ENCODE results near the gene NOVA1. TPM values are rescaled to one million over a fixed set of nuclear protein-coding genes. Genes with fewer than 3 reads are reported as not detected.

NOVA1 gene
- total RNA-seq, 1 donor from 2014 or later: 0.30 TPM

DNA sequence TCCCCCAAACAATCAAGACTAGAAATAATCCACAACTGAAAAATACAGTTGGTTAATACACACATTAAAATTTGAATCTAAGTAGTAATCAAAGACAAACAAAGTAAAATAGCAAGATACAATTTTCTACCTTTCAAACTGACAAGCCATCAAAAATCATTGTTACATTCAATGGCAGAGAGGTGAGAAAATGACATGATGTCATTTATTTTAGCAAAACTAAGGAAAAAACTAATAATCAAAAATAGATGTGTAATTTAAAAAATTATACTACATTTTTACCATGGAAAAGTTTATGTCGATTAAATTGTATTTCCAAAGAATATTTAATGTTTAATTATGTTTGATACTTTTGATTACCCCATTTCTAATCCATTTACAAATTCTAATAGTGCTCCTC lies 59.7 kb downstream of the NOVA1 start:
- no peak overlapping the region for H3K27ac Mint-ChIP-seq
- H3K9me3 Mint-ChIP-seq: no peaks in the 10 kb centered on the region
- H3K4me3 Mint-ChIP-seq: no peak overlapping the region
- H3K36me3 Mint-ChIP-seq (ENCODE audit: low read depth): no peaks in the 10 kb centered on the region
- H3K4me1 Mint-ChIP-seq: no peaks in the 10 kb centered on the region
- intact Hi-C loops (cut with micrococcal nuclease): no loop called here
- no peaks in the 10 kb centered on the region for H3K27me3 Mint-ChIP-seq
- no peak for DNase-seq

DNA sequence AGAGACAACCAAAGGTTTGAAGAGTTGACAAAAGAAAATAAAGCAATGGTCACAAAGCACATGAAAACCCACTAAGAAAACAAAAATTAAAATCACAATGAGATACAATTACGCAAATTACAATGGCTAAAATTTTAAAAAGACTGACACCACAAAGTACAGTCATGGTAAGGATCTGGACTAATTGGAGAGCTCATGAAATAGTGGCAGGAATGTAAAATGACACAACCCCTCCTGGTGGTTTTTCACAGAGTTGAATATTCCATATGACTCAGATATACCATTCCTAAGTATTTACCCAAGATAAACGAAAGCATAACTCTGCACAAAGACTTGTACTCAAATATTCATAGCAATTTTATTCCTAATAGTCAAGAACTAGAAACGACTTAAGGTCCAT lies 65.9 kb downstream of the NOVA1 start:
- Mint-ChIP-seq H3K36me3 (ENCODE audit: low read depth) (no peaks in the 10 kb centered on the region), H3K4me3 (no peak overlapping the region), H3K27me3 (no peaks in the 10 kb centered on the region), H3K9me3 (peaks cover 8% of the 10 kb centered on the region), H3K27ac (no peak overlapping the region), H3K4me1 (no peaks in the 10 kb centered on the region)
- no peak for DNase-seq
- intact Hi-C loops (cut with micrococcal nuclease): no loop called here

- H3K27ac Mint-ChIP-seq: no peak overlapping the region
- no peaks in the 10 kb centered on the region for H3K36me3 Mint-ChIP-seq (ENCODE audit: low read depth)
Measured at GRCh38 chr14:26528415-26529182, 69.2 kb downstream of the NOVA1 start.

GRCh38 chr14:26527095-26527494 lies 70.7 kb downstream of the NOVA1 start:
- Mint-ChIP-seq H3K9me3 (peaks cover 4% of the 10 kb centered on the region), H3K4me3 (no peak overlapping the region)
- intact Hi-C loops (cut with micrococcal nuclease): no loop called here

More at GRCh38 chr14:26528415-26529182, 69.2 kb downstream of the NOVA1 start:
- no peak overlapping the region for H3K4me3 Mint-ChIP-seq
- peaks cover 8% of the 10 kb centered on the region for H3K9me3 Mint-ChIP-seq
- DNase-seq: no peak
- H3K4me1 Mint-ChIP-seq: no peaks in the 10 kb centered on the region
- intact Hi-C loops (cut with micrococcal nuclease): no loop called here
- no peaks in the 10 kb centered on the region for H3K27me3 Mint-ChIP-seq

GRCh38 chr14:26526137-26526536 lies 71.7 kb downstream of the NOVA1 start:
- Mint-ChIP-seq H3K27ac (no peak overlapping the region), H3K36me3 (ENCODE audit: low read depth) (no peaks in the 10 kb centered on the region), H3K4me3 (no peak overlapping the region), H3K27me3 (no peaks in the 10 kb centered on the region), H3K9me3 (peaks cover 4% of the 10 kb centered on the region), H3K4me1 (no peaks in the 10 kb centered on the region)
- DNase-seq: no peak
- intact Hi-C loops (cut with micrococcal nuclease): no loop called here

More at GRCh38 chr14:26527095-26527494, 70.7 kb downstream of the NOVA1 start:
- H3K36me3 Mint-ChIP-seq (ENCODE audit: low read depth): no peaks in the 10 kb centered on the region
- H3K27me3 Mint-ChIP-seq: no peaks in the 10 kb centered on the region
- H3K27ac Mint-ChIP-seq: no peak overlapping the region
- DNase-seq: no peak
- H3K4me1 Mint-ChIP-seq: no peaks in the 10 kb centered on the region

DNA sequence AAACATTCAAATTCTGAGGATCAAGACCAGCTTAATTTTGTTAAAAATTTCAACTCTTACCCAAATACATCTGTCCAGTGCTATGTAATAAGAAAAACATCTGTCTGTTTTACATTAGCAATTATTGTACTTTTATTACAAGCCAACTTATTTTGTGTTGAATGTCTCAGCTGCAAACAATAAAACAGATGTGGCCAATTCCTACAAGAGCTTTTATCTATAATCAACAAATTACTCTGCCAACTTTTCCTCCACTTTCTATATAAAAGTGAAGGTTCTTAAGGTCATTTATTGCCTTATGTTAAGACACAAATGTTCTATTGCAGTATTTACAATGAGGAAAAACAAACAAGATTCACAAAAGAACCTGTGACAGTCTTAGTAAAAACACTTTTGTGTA lies 72.7 kb downstream of the NOVA1 start:
- H3K27ac Mint-ChIP-seq: no peak overlapping the region
- H3K9me3 Mint-ChIP-seq: peaks cover 4% of the 10 kb centered on the region
- no peaks in the 10 kb centered on the region for H3K27me3 Mint-ChIP-seq
- no peak overlapping the region for H3K4me3 Mint-ChIP-seq
- no peaks in the 10 kb centered on the region for H3K36me3 Mint-ChIP-seq (ENCODE audit: low read depth)
- intact Hi-C loops (cut with micrococcal nuclease): no loop called here
- DNase-seq: no peak
- no peaks in the 10 kb centered on the region for H3K4me1 Mint-ChIP-seq

GRCh38 chr14:26522967-26523366 lies 74.9 kb downstream of the NOVA1 start:
- Mint-ChIP-seq H3K36me3 (ENCODE audit: low read depth) (no peaks in the 10 kb centered on the region), H3K9me3 (no peaks in the 10 kb centered on the region), H3K4me3 (no peak overlapping the region), H3K27me3 (no peaks in the 10 kb centered on the region), H3K27ac (no peak overlapping the region), H3K4me1 (no peaks in the 10 kb centered on the region)
- no peak for DNase-seq
- intact Hi-C loops (cut with micrococcal nuclease): no loop called here

DNA sequence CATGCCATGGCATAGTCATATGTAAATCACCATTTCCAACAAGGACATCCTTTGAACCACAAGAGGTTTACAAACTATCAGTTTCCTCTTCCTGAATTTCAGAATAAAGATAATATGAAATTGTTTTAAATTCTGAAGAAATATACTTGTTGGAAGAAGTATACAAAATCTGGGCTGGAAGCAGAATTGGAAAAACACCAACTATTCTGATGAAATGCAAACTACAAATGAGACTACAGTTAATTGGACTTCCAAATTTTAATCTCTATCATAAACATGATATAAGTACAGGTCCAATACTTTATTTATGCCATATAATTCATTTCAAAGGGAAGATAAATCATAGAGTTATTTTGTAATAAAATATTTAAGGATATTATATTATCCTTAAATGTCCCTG lies 80.1 kb downstream of the NOVA1 start:
- H3K27ac Mint-ChIP-seq: no peak overlapping the region
- H3K4me1 Mint-ChIP-seq: no peaks in the 10 kb centered on the region
- H3K36me3 Mint-ChIP-seq (ENCODE audit: low read depth): no peaks in the 10 kb centered on the region
- no peak for DNase-seq
- H3K9me3 Mint-ChIP-seq: no peaks in the 10 kb centered on the region
- intact Hi-C loops (cut with micrococcal nuclease): no loop called here
- no peak overlapping the region for H3K4me3 Mint-ChIP-seq
- no peaks in the 10 kb centered on the region for H3K27me3 Mint-ChIP-seq

- Mint-ChIP-seq H3K27ac (no peak overlapping the region), H3K36me3 (ENCODE audit: low read depth) (no peaks in the 10 kb centered on the region), H3K4me1 (no peaks in the 10 kb centered on the region), H3K27me3 (no peaks in the 10 kb centered on the region), H3K4me3 (no peak overlapping the region), H3K9me3 (no peaks in the 10 kb centered on the region)
- DNase-seq: no peak
- intact Hi-C loops (cut with micrococcal nuclease): no loop called here
Measured at GRCh38 chr14:26500028-26500427, 97.8 kb downstream of the NOVA1 start.

GRCh38 chr14:26499546-26499945 lies 98.3 kb downstream of the NOVA1 start:
- intact Hi-C loops (cut with micrococcal nuclease): no loop called here
- Mint-ChIP-seq H3K4me3 (no peak overlapping the region), H3K27me3 (no peaks in the 10 kb centered on the region), H3K27ac (no peak overlapping the region), H3K4me1 (no peaks in the 10 kb centered on the region), H3K9me3 (no peaks in the 10 kb centered on the region), H3K36me3 (ENCODE audit: low read depth) (no peaks in the 10 kb centered on the region)
- DNase-seq: no peak

GRCh38 chr14:26486922-26487321 lies 110.9 kb downstream of the NOVA1 start:
- H3K4me3 Mint-ChIP-seq: no peak overlapping the region
- no peaks in the 10 kb centered on the region for H3K4me1 Mint-ChIP-seq
- intact Hi-C loops (cut with micrococcal nuclease): no loop called here

DNA sequence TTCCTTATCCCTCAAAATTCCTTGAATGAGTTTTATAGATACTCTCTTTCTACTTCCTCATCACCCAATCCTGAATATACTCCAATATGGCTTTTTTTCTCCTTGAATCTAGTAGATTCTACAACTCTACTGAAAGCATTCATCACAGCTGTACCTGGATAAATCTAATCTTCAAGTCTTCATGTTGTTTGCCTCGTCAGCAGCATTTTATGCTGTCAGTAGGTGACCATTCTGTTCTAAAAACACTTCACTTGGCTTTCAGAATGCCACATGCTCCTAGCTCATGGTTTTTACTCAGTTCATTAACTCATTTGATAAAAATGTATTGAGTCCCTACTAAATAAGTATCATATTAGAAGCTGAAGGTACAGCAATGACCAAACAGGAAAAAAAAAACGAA lies 113.3 kb downstream of the NOVA1 start:
- Mint-ChIP-seq H3K4me1 (no peaks in the 10 kb centered on the region), H3K9me3 (peaks cover 3% of the 10 kb centered on the region), H3K27me3 (no peaks in the 10 kb centered on the region), H3K27ac (no peak overlapping the region), H3K4me3 (no peak overlapping the region), H3K36me3 (ENCODE audit: low read depth) (no peaks in the 10 kb centered on the region)
- no peak for DNase-seq
- intact Hi-C loops (cut with micrococcal nuclease): no loop called here

More at GRCh38 chr14:26486922-26487321, 110.9 kb downstream of the NOVA1 start:
- Mint-ChIP-seq H3K36me3 (ENCODE audit: low read depth) (no peaks in the 10 kb centered on the region), H3K9me3 (peaks cover 3% of the 10 kb centered on the region), H3K27ac (no peak overlapping the region), H3K27me3 (no peaks in the 10 kb centered on the region)
- no peak for DNase-seq

- H3K27ac Mint-ChIP-seq: no peak overlapping the region
- H3K4me1 Mint-ChIP-seq: no peaks in the 10 kb centered on the region
- H3K36me3 Mint-ChIP-seq (ENCODE audit: low read depth): no peaks in the 10 kb centered on the region
- H3K9me3 Mint-ChIP-seq: no peaks in the 10 kb centered on the region
- no peaks in the 10 kb centered on the region for H3K27me3 Mint-ChIP-seq
- DNase-seq: no peak
- intact Hi-C loops (cut with micrococcal nuclease): no loop called here
- H3K4me3 Mint-ChIP-seq: no peak overlapping the region
Measured at GRCh38 chr14:26478967-26479366, 118.9 kb downstream of the NOVA1 start.

DNA sequence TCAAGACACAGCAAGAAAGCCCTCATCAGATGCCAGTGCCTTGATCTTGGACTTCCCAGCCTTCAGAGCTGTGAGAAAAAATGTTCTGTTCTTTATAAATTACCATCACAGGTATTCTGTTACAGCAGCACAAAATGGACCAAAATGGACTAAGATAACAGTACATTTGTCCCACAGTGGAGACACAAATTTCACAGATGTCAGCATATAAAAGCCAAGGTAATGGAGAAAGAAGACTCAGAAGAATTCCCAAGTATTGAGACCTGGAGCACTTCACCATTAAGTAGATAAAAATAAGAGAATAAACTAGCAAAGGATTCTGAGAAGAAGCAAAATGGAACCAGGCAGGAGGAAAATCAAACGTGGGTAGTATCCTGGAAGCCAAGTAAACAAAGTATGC lies 131.0 kb downstream of the NOVA1 start:
- no peaks in the 10 kb centered on the region for H3K27me3 Mint-ChIP-seq
- H3K27ac Mint-ChIP-seq: no peak overlapping the region
- no peak for DNase-seq
- H3K4me1 Mint-ChIP-seq: no peaks in the 10 kb centered on the region
- intact Hi-C loops (cut with micrococcal nuclease): no loop called here
- no peaks in the 10 kb centered on the region for H3K36me3 Mint-ChIP-seq (ENCODE audit: low read depth)
- H3K9me3 Mint-ChIP-seq: peaks cover 5% of the 10 kb centered on the region
- H3K4me3 Mint-ChIP-seq: no peak overlapping the region

DNA sequence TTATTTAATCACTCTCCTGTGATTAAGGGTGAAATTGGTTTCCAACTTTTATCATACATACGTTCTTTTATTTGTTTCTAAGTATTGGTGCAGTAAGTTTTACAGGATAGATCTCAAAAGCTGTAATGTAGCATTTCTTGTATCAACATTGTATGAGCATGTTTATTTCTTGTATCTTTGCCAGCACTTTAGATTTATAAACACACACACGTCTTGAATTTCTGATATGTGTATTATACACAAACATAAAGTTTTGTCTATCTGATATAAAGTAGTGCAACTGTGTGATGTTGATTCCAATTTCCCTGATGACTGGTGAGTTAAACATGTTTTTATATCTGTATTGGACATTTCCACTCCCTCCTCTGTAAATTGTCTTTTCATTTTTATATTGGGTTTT lies 134.7 kb downstream of the NOVA1 start:
- intact Hi-C loops (cut with micrococcal nuclease): no loop called here
- Mint-ChIP-seq H3K4me3 (no peak overlapping the region), H3K4me1 (no peaks in the 10 kb centered on the region), H3K36me3 (ENCODE audit: low read depth) (no peaks in the 10 kb centered on the region), H3K27ac (no peak overlapping the region), H3K9me3 (peaks cover 5% of the 10 kb centered on the region), H3K27me3 (no peaks in the 10 kb centered on the region)
- no peak for DNase-seq
